Adrenal gland (tissue), 12 donors: ENCODE measurements around the gene IL1RL2. TPM values are rescaled to one million over a fixed set of nuclear protein-coding genes. Genes with fewer than 3 reads are reported as not detected.

Experiments used
- DNase-seq, 7 donors: peaks; one replicate each; pipeline ENCODE4 v3.0.0-alpha.2; 2019 to 2020
- H3K27ac ChIP-seq, 5 donors: fragments of 200-600 bp; sonication (generic) in 4 of 5; 1 replicate in 3 of 5; 2 replicates in 2 of 5; pipeline versions ENCODE4 v1.5.1 to v1.8.0; 2016 to 2020; ENCODE audit warnings: mild to moderate bottlenecking in 1 of 5
- H3K27me3 ChIP-seq: fragments of 200-600 bp; 2 replicates; pipeline ENCODE4 v1.8.0; 2021
- H3K36me3 ChIP-seq, 2 donors: fragments of 200-600 bp; replicated peaks in 1 of 2; 1 replicate in 1 of 2; 2 replicates in 1 of 2; pipeline versions ENCODE4 v1.5.1 to v1.8.0; 2018 to 2022
- H3K4me1 ChIP-seq, 2 donors: fragments of 200-600 bp; replicated peaks in 1 of 2; 1 replicate in 1 of 2; 2 replicates in 1 of 2; pipeline versions ENCODE4 v1.5.1 to v1.8.0; 2018 to 2021
- H3K4me3 ChIP-seq, 4 donors: fragments of 200-600 bp; sonication (generic) in 3 of 4; one replicate each; pipeline ENCODE4 v1.5.1; 2016 to 2018
- H3K9me3 ChIP-seq, 3 donors: fragments of 200-600 bp; sonication (generic) in 1 of 3; replicated peaks in 1 of 3; 1 replicate in 2 of 3; 2 replicates in 1 of 3; pipeline versions ENCODE4 v1.5.1 to v1.8.0; 2016 to 2021
- CTCF ChIP-seq, 6 experiments: fragments of 450-650 bp in 4 of 6; fragments of 200-600 bp in 2 of 6; sonication (generic) in 1 of 6; IDR thresholded peaks; 1 replicate in 5 of 6; 2 replicates in 1 of 6; pipeline versions ENCODE4 v1.5.1 to v1.8.0; 2016 to 2021; ENCODE audit warnings: antibody characterized with exemption in 6 of 6, mild to moderate bottlenecking in 2 of 6, moderate library complexity in 1 of 6
- POLR2A ChIP-seq, 2 donors: fragments of 450-650 bp; IDR thresholded peaks; one replicate each; pipeline ENCODE4 v1.6.1; 2017; ENCODE audit warnings: antibody characterized with exemption in 2 of 2, mild to moderate bottlenecking in 2 of 2, moderate library complexity in 1 of 2
- WGBS, 4 donors: extraction: QIAGEN DNeasy Blood & Tissue Kit in 2 of 4; methylation state at CpG; one replicate each; pipeline versions ENCODE4 v1.1.5 to v1.1.7; 2013 to 2017; 5-methylcytosine and 5-hydroxymethylcytosine counted together
- intact Hi-C, 2 donors: fragments of 100-400 bp; cut with DNase I; formaldehyde crosslinking; loops; one replicate each; pipeline versions ENCODE4 v1.14.1 to v1.15.0; 2022 to 2023
- polyA plus RNA-seq, 3 donors: library from polyadenylated mRNA; stranded (reverse); fragments of 200-250 nt in 2 of 3; fragments of 350-450 nt in 1 of 3; fragmentation: Illumina TruSeq in 1 of 3; extraction: RNeasy Lipid Tissue Mini Kit (QIAGEN cat#74804) in 1 of 3; gene quantifications; one replicate each; pipeline ENCODE4 v1.2.3, GENCODE V29; 2013 to 2014
- total RNA-seq, 9 donors: library from RNA; depleted of rRNA in 4 of 9; stranded (reverse); fragments of >200 nt in 4 of 9; fragments of 120-200 nt in 1 of 9; fragmentation: NEBNext Ultra II Directional in 1 of 9; extraction: Animal tissue kit (Norgen Biotek cat#: 25700) in 1 of 9; gene quantifications; one replicate each; pipeline versions ENCODE4 v1.1.0 to v1.2.4, GENCODE V29; 2013 to 2023
- donor health status: healthy with polysubstance abuse.
- donor health status: Bipolar disorder and iron deficiency.
- donor health status: DM: yes; HTN: yes; CAD: no.
- donor health status: DM: no; HTN: no; CAD: no.
- donor health status: DM: no; HTN: no; CAD: no.
- donor health status: DM: yes; HTN: yes; CAD: no.

The IL1RL2 gene
- total and polyA plus RNA-seq, 12 donors = 0.22 to 4.6 (median 1.7) TPM

- Histone ChIP-seq H3K27ac (peak overlapping the region in 2 of 5 donors; percentile 13 to 48), H3K27me3 (no peaks in the 10 kb centered on the region), H3K9me3 (no peaks in the 10 kb centered on the region), H3K4me1 (peaks cover 22 to 25% of the 10 kb centered on the region in 2 donors), H3K4me3 (no peak overlapping the region), H3K36me3 (peaks cover 0 to 6% of the 10 kb centered on the region in 2 donors)
- TF ChIP-seq POLR2A (IDR thresholded peaks at IDR 0.05) (no peak), CTCF (IDR thresholded peaks at IDR 0.05) (no peak)
- DNase-seq = no peak
- intact Hi-C loops = no loop called here
- WGBS, 4 donors = 50 to 68% (median 64%) methylated on average over 1 of the region's 1 CpG
These were observed 27.5 kb upstream of the IL1RL2 start for GRCh38 chr2:102159295-102159694.

GRCh38 chr2:102166189-102166845, 20.5 kb upstream of the IL1RL2 start:
- intact Hi-C loops = loop anchor here in 1 of 2 donors (5.0 kb wide), 1 partner anchor 144 kb away; no protein-coding TSS in a partner anchor
- no peak for TF ChIP-seq POLR2A (IDR thresholded peaks at IDR 0.05)
- peak in 5 of 6 experiments; percentile 52 to 76 (median 65) for TF ChIP-seq CTCF (IDR thresholded peaks at IDR 0.05)
- Histone ChIP-seq H3K4me3 (no peak overlapping the region), H3K27me3 (no peaks in the 10 kb centered on the region), H3K36me3 (peaks cover 0 to 26% of the 10 kb centered on the region in 2 donors), H3K27ac (peak overlapping the region in 2 of 5 donors; percentile 15 to 31), H3K4me1 (peaks cover 5 to 7% of the 10 kb centered on the region in 2 donors), H3K9me3 (no peaks in the 10 kb centered on the region)
- WGBS, 4 donors = 20 to 35% (median 23%) methylated on average over 4 of the region's 4 CpGs
- DNase-seq = peak in 6 of 7 donors; percentile 44 to 75 (median 56)

- no peaks in the 10 kb centered on the region for H3K27me3 ChIP-seq
- no peak for DNase-seq
- H3K9me3 ChIP-seq = no peaks in the 10 kb centered on the region
- H3K36me3 ChIP-seq = peaks cover 0 to 45% of the 10 kb centered on the region in 2 donors
- 93 to 95% (median 94%) methylated on average over 5 of the region's 5 CpGs for WGBS, 4 donors
- H3K4me3 ChIP-seq = no peak overlapping the region
- TF ChIP-seq CTCF (IDR thresholded peaks at IDR 0.05) = no peak
- intact Hi-C loops = loop anchor here in 1 of 2 donors (5.0 kb wide), 1 partner anchor 146 kb away; no protein-coding TSS in a partner anchor
- peaks cover 5 to 7% of the 10 kb centered on the region in 2 donors for H3K4me1 ChIP-seq
- no peak overlapping the region for H3K27ac ChIP-seq
These were observed 18.6 kb upstream of the IL1RL2 start for GRCh38 chr2:102168026-102168771.

GRCh38 chr2:102171946-102172345, 14.9 kb upstream of the IL1RL2 start:
- intact Hi-C loops = no loop called here
- Histone ChIP-seq H3K36me3 (peaks cover 0 to 63% of the 10 kb centered on the region in 2 donors), H3K27me3 (no peaks in the 10 kb centered on the region), H3K27ac (no peak overlapping the region), H3K9me3 (no peaks in the 10 kb centered on the region), H3K4me1 (no peaks in the 10 kb centered on the region), H3K4me3 (no peak overlapping the region)
- DNase-seq = no peak
- TF ChIP-seq CTCF (IDR thresholded peaks at IDR 0.05) (no peak), POLR2A (IDR thresholded peaks at IDR 0.05) (no peak)
- WGBS, 4 donors = 89 to 94% (median 92%) methylated on average over 5 of the region's 5 CpGs
